Measurements from ENCODE around the gene PITPNC1.

The PITPNC1 gene

GRCh38 chr17:67548693-67549092 lies 171.6 kb downstream of the PITPNC1 start:
- no peak for DNase-seq (ENCODE audit: low read depth in 2 of 2)

- no peak for DNase-seq (ENCODE audit: low read depth in 2 of 2)
Measured at GRCh38 chr17:67549820-67550219, 172.7 kb downstream of the PITPNC1 start.

- no peak for DNase-seq (ENCODE audit: low read depth in 2 of 2)
Measured at GRCh38 chr17:67554634-67555033, 177.6 kb downstream of the PITPNC1 start.

- no peak for DNase-seq (ENCODE audit: low read depth in 2 of 2)
Measured at GRCh38 chr17:67555855-67556254, 178.8 kb downstream of the PITPNC1 start.

- no peak for DNase-seq (ENCODE audit: low read depth in 2 of 2)
Measured at GRCh38 chr17:67557052-67557845, 180.2 kb downstream of the PITPNC1 start.

- DNase-seq (ENCODE audit: low read depth in 2 of 2): no peak
Measured at GRCh38 chr17:67557921-67558320, 180.8 kb downstream of the PITPNC1 start.

GRCh38 chr17:67558740-67559380 lies 181.8 kb downstream of the PITPNC1 start:
- no peak for DNase-seq (ENCODE audit: low read depth in 2 of 2)

GRCh38 chr17:67559381-67559966 lies 182.4 kb downstream of the PITPNC1 start:
- no peak for DNase-seq (ENCODE audit: low read depth in 2 of 2)

GRCh38 chr17:67562005-67562404 lies 184.9 kb downstream of the PITPNC1 start:
- DNase-seq (ENCODE audit: low read depth in 2 of 2): no peak

- no peak for DNase-seq (ENCODE audit: low read depth in 2 of 2)
Measured at GRCh38 chr17:67563692-67564228, 186.7 kb downstream of the PITPNC1 start.

GRCh38 chr17:67565068-67565467 lies 188.0 kb downstream of the PITPNC1 start:
- DNase-seq (ENCODE audit: low read depth in 2 of 2): no peak

GRCh38 chr17:67566656-67567055 lies 189.6 kb downstream of the PITPNC1 start:
- no peak for DNase-seq (ENCODE audit: low read depth in 2 of 2)

GRCh38 chr17:67569015-67569451 lies 192.0 kb downstream of the PITPNC1 start:
- no peak for DNase-seq (ENCODE audit: low read depth in 2 of 2)

GRCh38 chr17:67569873-67570272 lies 192.8 kb downstream of the PITPNC1 start:
- DNase-seq (ENCODE audit: low read depth in 2 of 2): no peak

- DNase-seq (ENCODE audit: low read depth in 2 of 2): no peak
Measured at GRCh38 chr17:67570797-67571196, 193.7 kb downstream of the PITPNC1 start.

GRCh38 chr17:67571478-67571877 lies 194.4 kb downstream of the PITPNC1 start:
- no peak for DNase-seq (ENCODE audit: low read depth in 2 of 2)

GRCh38 chr17:67573987-67574657 lies 197.0 kb downstream of the PITPNC1 start:
- DNase-seq (ENCODE audit: low read depth in 2 of 2): no peak

GRCh38 chr17:67574658-67575293 lies 197.7 kb downstream of the PITPNC1 start:
- DNase-seq (ENCODE audit: low read depth in 2 of 2): no peak

- no peak for DNase-seq (ENCODE audit: low read depth in 2 of 2)
Measured at GRCh38 chr17:67575325-67575724, 198.2 kb downstream of the PITPNC1 start.

- no peak for DNase-seq (ENCODE audit: low read depth in 2 of 2)
Measured at GRCh38 chr17:67576471-67577115, 199.5 kb downstream of the PITPNC1 start.
